ENCODE data around the gene GRK1. TPM values are rescaled to one million over a fixed set of nuclear protein-coding genes. Genes with fewer than 3 reads are reported as not detected.
"Not testable (repeated sequence)": the region's sequence is repeated elsewhere in the genome, so short reads cannot be mapped to it uniquely, and the experiment has no call there.

Gene GRK1
- polyA plus RNA-seq, 2 donors, result not detected

GRCh38 chr13:113624235-113624587 lies 42.8 kb upstream of the GRK1 start:
- Histone ChIP-seq H3K27me3 (ENCODE audit: control insufficient read depth in 1 of 2, insufficient read depth in 2 of 2, low read length in 2 of 2) (no peaks in the 10 kb centered on the region), H3K4me1 (ENCODE audit: control insufficient read depth in 2 of 2, insufficient read depth in 2 of 2, low read length in 1 of 2) (no peaks in the 10 kb centered on the region), H3K36me3 (ENCODE audit: control insufficient read depth in 2 of 2, insufficient read depth in 2 of 2, low read length in 1 of 2) (peaks cover 5 to 29% of the 10 kb centered on the region in 2 donors), H3K9me3 (ENCODE audit: control insufficient read depth in 2 of 2, insufficient read depth in 1 of 2, low read depth in 1 of 2, low read length in 1 of 2) (no peaks in the 10 kb centered on the region), H3K27ac (ENCODE audit: low read depth in 2 of 2, low read length in 1 of 2) (no peak overlapping the region), H3K4me3 (ENCODE audit: low read depth in 1 of 2, low read length in 2 of 2) (no peak overlapping the region)
- 91% methylated on average over 9 of the region's 9 CpGs for WGBS, 2 donors

- H3K4me1 ChIP-seq (ENCODE audit: control insufficient read depth in 2 of 2, insufficient read depth in 2 of 2, low read length in 1 of 2); H3K9me3 ChIP-seq (ENCODE audit: control insufficient read depth in 2 of 2, insufficient read depth in 1 of 2, low read depth in 1 of 2, low read length in 1 of 2); H3K27me3 ChIP-seq (ENCODE audit: control insufficient read depth in 1 of 2, insufficient read depth in 2 of 2, low read length in 2 of 2); H3K4me3 ChIP-seq (ENCODE audit: low read depth in 1 of 2, low read length in 2 of 2); H3K27ac ChIP-seq (ENCODE audit: low read depth in 2 of 2, low read length in 1 of 2): not testable (repeated sequence)
- peaks cover 5 to 33% of the 10 kb centered on the region in 2 donors for H3K36me3 ChIP-seq (ENCODE audit: control insufficient read depth in 2 of 2, insufficient read depth in 2 of 2, low read length in 1 of 2)
- WGBS, 2 donors, result 94 to 97% methylated on average over 14 of the region's 14 CpGs
These were observed 42.2 kb upstream of the GRK1 start for GRCh38 chr13:113624640-113625304.

GRCh38 chr13:113625965-113626721 lies 40.9 kb upstream of the GRK1 start:
- Histone ChIP-seq H3K27ac (ENCODE audit: low read depth in 2 of 2, low read length in 1 of 2) (no peak overlapping the region), H3K27me3 (ENCODE audit: control insufficient read depth in 1 of 2, insufficient read depth in 2 of 2, low read length in 2 of 2) (no peaks in the 10 kb centered on the region), H3K36me3 (ENCODE audit: control insufficient read depth in 2 of 2, insufficient read depth in 2 of 2, low read length in 1 of 2) (peaks cover 5 to 32% of the 10 kb centered on the region in 2 donors), H3K9me3 (ENCODE audit: control insufficient read depth in 2 of 2, insufficient read depth in 1 of 2, low read depth in 1 of 2, low read length in 1 of 2) (no peaks in the 10 kb centered on the region), H3K4me1 (ENCODE audit: control insufficient read depth in 2 of 2, insufficient read depth in 2 of 2, low read length in 1 of 2) (no peaks in the 10 kb centered on the region), H3K4me3 (ENCODE audit: low read depth in 1 of 2, low read length in 2 of 2) (no peak overlapping the region)
- 87 to 90% methylated on average over 24 of the region's 24 CpGs for WGBS, 2 donors

GRCh38 chr13:113627136-113627535 lies 39.9 kb upstream of the GRK1 start:
- 88 to 91% methylated on average over 16 of the region's 16 CpGs for WGBS, 2 donors
- Histone ChIP-seq H3K4me1 (ENCODE audit: control insufficient read depth in 2 of 2, insufficient read depth in 2 of 2, low read length in 1 of 2) (no peaks in the 10 kb centered on the region), H3K36me3 (ENCODE audit: control insufficient read depth in 2 of 2, insufficient read depth in 2 of 2, low read length in 1 of 2) (peaks cover 5 to 41% of the 10 kb centered on the region in 2 donors), H3K27me3 (ENCODE audit: control insufficient read depth in 1 of 2, insufficient read depth in 2 of 2, low read length in 2 of 2) (no peaks in the 10 kb centered on the region), H3K27ac (ENCODE audit: low read depth in 2 of 2, low read length in 1 of 2) (no peak overlapping the region), H3K4me3 (ENCODE audit: low read depth in 1 of 2, low read length in 2 of 2) (no peak overlapping the region), H3K9me3 (ENCODE audit: control insufficient read depth in 2 of 2, insufficient read depth in 1 of 2, low read depth in 1 of 2, low read length in 1 of 2) (no peaks in the 10 kb centered on the region)

GRCh38 chr13:113628291-113629270 lies 38.4 kb upstream of the GRK1 start:
- Histone ChIP-seq H3K27ac (ENCODE audit: low read depth in 2 of 2, low read length in 1 of 2) (no peak overlapping the region), H3K27me3 (ENCODE audit: control insufficient read depth in 1 of 2, insufficient read depth in 2 of 2, low read length in 2 of 2) (no peaks in the 10 kb centered on the region), H3K4me3 (ENCODE audit: low read depth in 1 of 2, low read length in 2 of 2) (no peak overlapping the region), H3K9me3 (ENCODE audit: control insufficient read depth in 2 of 2, insufficient read depth in 1 of 2, low read depth in 1 of 2, low read length in 1 of 2) (no peaks in the 10 kb centered on the region), H3K36me3 (ENCODE audit: control insufficient read depth in 2 of 2, insufficient read depth in 2 of 2, low read length in 1 of 2) (peaks cover 7 to 42% of the 10 kb centered on the region in 2 donors), H3K4me1 (ENCODE audit: control insufficient read depth in 2 of 2, insufficient read depth in 2 of 2, low read length in 1 of 2) (no peaks in the 10 kb centered on the region)
- WGBS, 2 donors, result 76 to 85% methylated on average over 30 of the region's 30 CpGs

GRCh38 chr13:113629866-113630265 lies 37.2 kb upstream of the GRK1 start:
- Histone ChIP-seq H3K36me3 (ENCODE audit: control insufficient read depth in 2 of 2, insufficient read depth in 2 of 2, low read length in 1 of 2) (peaks cover 12 to 41% of the 10 kb centered on the region in 2 donors), H3K4me3 (ENCODE audit: low read depth in 1 of 2, low read length in 2 of 2) (no peak overlapping the region), H3K4me1 (ENCODE audit: control insufficient read depth in 2 of 2, insufficient read depth in 2 of 2, low read length in 1 of 2) (no peaks in the 10 kb centered on the region), H3K27ac (ENCODE audit: low read depth in 2 of 2, low read length in 1 of 2) (no peak overlapping the region), H3K9me3 (ENCODE audit: control insufficient read depth in 2 of 2, insufficient read depth in 1 of 2, low read depth in 1 of 2, low read length in 1 of 2) (no peaks in the 10 kb centered on the region), H3K27me3 (ENCODE audit: control insufficient read depth in 1 of 2, insufficient read depth in 2 of 2, low read length in 2 of 2) (no peaks in the 10 kb centered on the region)
- WGBS, 2 donors, result 89 to 94% methylated on average over 17 of the region's 17 CpGs

GRCh38 chr13:113630296-113630695 lies 36.7 kb upstream of the GRK1 start:
- Histone ChIP-seq H3K36me3 (ENCODE audit: control insufficient read depth in 2 of 2, insufficient read depth in 2 of 2, low read length in 1 of 2) (peaks cover 12 to 45% of the 10 kb centered on the region in 2 donors), H3K27ac (ENCODE audit: low read depth in 2 of 2, low read length in 1 of 2) (no peak overlapping the region), H3K9me3 (ENCODE audit: control insufficient read depth in 2 of 2, insufficient read depth in 1 of 2, low read depth in 1 of 2, low read length in 1 of 2) (no peaks in the 10 kb centered on the region), H3K4me3 (ENCODE audit: low read depth in 1 of 2, low read length in 2 of 2) (no peak overlapping the region), H3K27me3 (ENCODE audit: control insufficient read depth in 1 of 2, insufficient read depth in 2 of 2, low read length in 2 of 2) (no peaks in the 10 kb centered on the region), H3K4me1 (ENCODE audit: control insufficient read depth in 2 of 2, insufficient read depth in 2 of 2, low read length in 1 of 2) (no peaks in the 10 kb centered on the region)
- WGBS, 2 donors, result 79 to 86% methylated on average over 11 of the region's 11 CpGs

- WGBS, 2 donors, result 82 to 83% methylated on average over 6 of the region's 6 CpGs
These were observed 36.2 kb upstream of the GRK1 start for GRCh38 chr13:113630804-113631203.

GRCh38 chr13:113631341-113632095 lies 35.5 kb upstream of the GRK1 start:
- Histone ChIP-seq H3K4me1 (ENCODE audit: control insufficient read depth in 2 of 2, insufficient read depth in 2 of 2, low read length in 1 of 2) (no peaks in the 10 kb centered on the region), H3K4me3 (ENCODE audit: low read depth in 1 of 2, low read length in 2 of 2) (no peak overlapping the region), H3K27me3 (ENCODE audit: control insufficient read depth in 1 of 2, insufficient read depth in 2 of 2, low read length in 2 of 2) (no peaks in the 10 kb centered on the region), H3K36me3 (ENCODE audit: control insufficient read depth in 2 of 2, insufficient read depth in 2 of 2, low read length in 1 of 2) (peaks cover 21 to 57% of the 10 kb centered on the region in 2 donors), H3K9me3 (ENCODE audit: control insufficient read depth in 2 of 2, insufficient read depth in 1 of 2, low read depth in 1 of 2, low read length in 1 of 2) (no peaks in the 10 kb centered on the region), H3K27ac (ENCODE audit: low read depth in 2 of 2, low read length in 1 of 2) (no peak overlapping the region)
- WGBS, 2 donors, result 96% methylated on average over 42 of the region's 42 CpGs

More at GRCh38 chr13:113630804-113631203, 36.2 kb upstream of the GRK1 start:
- Histone ChIP-seq H3K36me3 (ENCODE audit: control insufficient read depth in 2 of 2, insufficient read depth in 2 of 2, low read length in 1 of 2) (peaks cover 14 to 50% of the 10 kb centered on the region in 2 donors), H3K27ac (ENCODE audit: low read depth in 2 of 2, low read length in 1 of 2) (no peak overlapping the region), H3K9me3 (ENCODE audit: control insufficient read depth in 2 of 2, insufficient read depth in 1 of 2, low read depth in 1 of 2, low read length in 1 of 2) (no peaks in the 10 kb centered on the region), H3K4me3 (ENCODE audit: low read depth in 1 of 2, low read length in 2 of 2) (no peak overlapping the region), H3K4me1 (ENCODE audit: control insufficient read depth in 2 of 2, insufficient read depth in 2 of 2, low read length in 1 of 2) (no peaks in the 10 kb centered on the region), H3K27me3 (ENCODE audit: control insufficient read depth in 1 of 2, insufficient read depth in 2 of 2, low read length in 2 of 2) (no peaks in the 10 kb centered on the region)
